IMR-90 (cell line): ENCODE measurements around the gene TRIM42. TPM values are rescaled to one million over a fixed set of nuclear protein-coding genes. Genes with fewer than 3 reads are reported as not detected.

ENCODE experiments used
- ATAC-seq: fragments of 200-7000 bp; cut with Tn5 transposase; 2 replicates; pipeline ENCODE4 v1.9.1; 2020; ENCODE audit warnings: low read depth, mild to moderate bottlenecking, moderate library complexity
- BruUV-seq: library from RNA; stranded (reverse); fragments of 400-500 nt; replicated peaks from 2 replicates; lab custom pipeline; 2021; lab: Mats Ljungman, UMichigan
- CTCF ChIA-PET: fragments of 300-600 bp; formaldehyde crosslinking; extraction: SDS; loops from one replicate; lab custom pipeline; 2021; ENCODE audit warnings: antibody characterized with exemption; lab: Yijun Ruan, JAX
- POLR2A ChIA-PET: fragments of 300-600 bp; sonication (Branson Sonifier 250); formaldehyde crosslinking; loops from one replicate; lab custom pipeline; 2022; ENCODE audit warnings: antibody characterized with exemption; ENCODE audit not compliant: unreplicated experiment; lab: Charles Lee
- DNase-seq: peaks from one replicate; pipeline ENCODE4 v3.0.0; 2013
- H2AFZ ChIP-seq: replicated peaks from 2 replicates; pipeline ENCODE3; 2013; ENCODE audit warnings: low read length, mild to moderate bottlenecking; ENCODE audit not compliant: poor library complexity
- H2AK5ac ChIP-seq: 2 replicates; pipeline ENCODE4 v1.6.1; 2013; ENCODE audit warnings: low read depth, low read length, inconsistent platforms
- H2AK9ac ChIP-seq: replicated peaks from 2 replicates; pipeline ENCODE3; 2013; ENCODE audit warnings: mild to moderate bottlenecking, low read depth, low read length, moderate library complexity; ENCODE audit not compliant: poor library complexity
- H2BK120ac ChIP-seq: 2 replicates; pipeline ENCODE4 v1.6.1; 2013; ENCODE audit warnings: low read depth, low read length, inconsistent platforms
- H2BK15ac ChIP-seq: 3 replicates; pipeline ENCODE4 v1.6.1; 2013; ENCODE audit warnings: low read depth, low read length, inconsistent platforms
- H2BK20ac ChIP-seq: 2 replicates; pipeline ENCODE4 v1.6.1; 2013; ENCODE audit warnings: low read depth, mild to moderate bottlenecking, inconsistent platforms, low read length, moderate library complexity
- H2BK5ac ChIP-seq: 2 replicates; pipeline ENCODE4 v1.6.1; 2013; ENCODE audit warnings: mild to moderate bottlenecking, low read depth, low read length, inconsistent platforms; ENCODE audit not compliant: poor library complexity, severe bottlenecking
- H3K14ac ChIP-seq: replicated peaks from 2 replicates; pipeline ENCODE4 v1.6.1; 2013; ENCODE audit warnings: low read depth, low read length, inconsistent platforms
- H3K18ac ChIP-seq: 2 replicates; pipeline ENCODE4 v1.6.1; 2013; ENCODE audit warnings: low read depth, low read length, control low read depth
- H3K23ac ChIP-seq: 2 replicates; pipeline ENCODE4 v1.6.1; 2013; ENCODE audit warnings: low read depth, low read length, inconsistent platforms
- H3K27ac ChIP-seq: 2 replicates; pipeline ENCODE4 v1.5.1; 2013; ENCODE audit warnings: mild to moderate bottlenecking, control low read depth, low read length; ENCODE audit not compliant: insufficient read depth
- H3K27me3 ChIP-seq: 2 replicates; pipeline ENCODE4 v1.6.1; 2013; ENCODE audit warnings: low read length; ENCODE audit not compliant: control insufficient read depth, insufficient read depth
- H3K36me3 ChIP-seq: 2 replicates; pipeline ENCODE4 v1.6.1; 2013; ENCODE audit warnings: low read length, mixed read lengths; ENCODE audit not compliant: control insufficient read depth, insufficient read depth
- H3K4ac ChIP-seq: 2 replicates; pipeline ENCODE4 v1.6.1; 2013; ENCODE audit warnings: low read depth, low read length, inconsistent platforms
- H3K4me1 ChIP-seq: 2 replicates; pipeline ENCODE4 v1.6.1; 2013; ENCODE audit warnings: low read length, mixed read lengths; ENCODE audit not compliant: control insufficient read depth, insufficient read depth
- H3K4me2 ChIP-seq: 2 replicates; pipeline ENCODE4 v1.6.1; 2013; ENCODE audit warnings: low read depth, mild to moderate bottlenecking, control low read depth, low read length, moderate library complexity
- H3K4me3 ChIP-seq: 2 replicates; pipeline ENCODE4 v1.5.1; 2013; ENCODE audit warnings: low read depth, mild to moderate bottlenecking, control low read depth, low read length, moderate library complexity; ENCODE audit not compliant: insufficient read depth
- H3K56ac ChIP-seq: 2 replicates; pipeline ENCODE4 v1.6.1; 2013; ENCODE audit warnings: low read length, inconsistent platforms; ENCODE audit not compliant: insufficient read depth; ENCODE audit errors: extremely low read depth
- H3K79me1 ChIP-seq, 2 experiments: 2 replicates each; pipeline ENCODE4 v1.6.1; 2013; ENCODE audit warnings: low read length in 2 of 2, inconsistent platforms in 1 of 2, low read depth in 1 of 2
- H3K9ac ChIP-seq: 2 replicates; pipeline ENCODE4 v1.6.1; 2013; ENCODE audit warnings: low read depth, low read length, control low read depth
- H3K9me1 ChIP-seq: 2 replicates; pipeline ENCODE4 v1.6.1; 2013; ENCODE audit warnings: low read length, inconsistent platforms; ENCODE audit not compliant: insufficient read depth
- H3K9me3 ChIP-seq: 2 replicates; pipeline ENCODE4 v1.6.1; 2013; ENCODE audit warnings: low read length; ENCODE audit not compliant: control insufficient read depth, insufficient read depth
- H4K20me1 ChIP-seq: 2 replicates; pipeline ENCODE4 v1.6.1; 2013; ENCODE audit warnings: low read length, inconsistent platforms; ENCODE audit not compliant: insufficient read depth
- H4K5ac ChIP-seq: 2 replicates; pipeline ENCODE4 v1.6.1; 2013; ENCODE audit warnings: mild to moderate bottlenecking, low read depth, low read length, control low read depth
- H4K8ac ChIP-seq, 2 experiments: 2 replicates each; pipeline ENCODE4 v1.6.1; 2013; ENCODE audit warnings: low read depth in 2 of 2, low read length in 2 of 2, control low read depth in 1 of 2, inconsistent platforms in 1 of 2
- H4K91ac ChIP-seq: 2 replicates; pipeline ENCODE4 v1.6.1; 2013; ENCODE audit warnings: low read depth, low read length, inconsistent platforms; ENCODE audit not compliant: insufficient read depth
- CEBPB ChIP-seq: IDR thresholded peaks from 2 replicates; pipeline ENCODE4 v1.6.1; 2012; ENCODE audit warnings: low read depth, low read length, improper control_type of control experiment
- CHD1 ChIP-seq: IDR thresholded peaks from 2 replicates; pipeline ENCODE4 v1.6.1; 2012; ENCODE audit warnings: low read depth, low read length, improper control_type of control experiment
- CTCF ChIP-seq: conservative IDR thresholded peaks from 2 replicates; pipeline ENCODE4 v1.5.1; 2012; ENCODE audit warnings: mild to moderate bottlenecking, low read depth, low read length, improper control_type of control experiment
- FOS ChIP-seq: fragments of 150-350 bp; IDR thresholded peaks from 2 replicates; pipeline ENCODE4 v1.6.1; 2016; ENCODE audit warnings: low read depth, low read length
- RFX5 ChIP-seq: IDR thresholded peaks from 2 replicates; pipeline ENCODE4 v1.8.0; 2012; ENCODE audit warnings: low read depth, mild to moderate bottlenecking, low read length, moderate library complexity
- SMC3 ChIP-seq: fragments of 150-350 bp; IDR thresholded peaks from 2 replicates; pipeline ENCODE4 v1.6.1; 2016; ENCODE audit warnings: low read depth, mild to moderate bottlenecking, antibody characterized with exemption, low read length, moderate library complexity
- WGBS, 2 experiments: methylation state at CpG; one replicate each; pipeline versions ENCODE4 v1.1.5 to v1.1.7; 2013; ENCODE audit warnings: missing lambda C conversion rate in 2 of 2; ENCODE audit not compliant: insufficient read length in 1 of 2; ENCODE audit errors: extremely low coverage in 2 of 2; 5-methylcytosine and 5-hydroxymethylcytosine counted together
- dilution Hi-C: fragments of 300-500 bp; cut with HindIII; formaldehyde crosslinking; loops from one replicate; pipeline ENCODE4 v1.14.3; 2018; ENCODE audit warnings: low sequenced_read_pairs; ENCODE audit not compliant: unreplicated experiment
- in situ Hi-C: fragments of 300-500 bp; cut with MboI; formaldehyde crosslinking; loops from 3 replicates; pipeline ENCODE4 v1.14.3; 2019; ENCODE audit warnings: low sequenced_read_pairs, inconsistent platforms, mixed read lengths
- intact Hi-C: fragments of 100-400 bp; cut with micrococcal nuclease; formaldehyde crosslinking; loops from 2 replicates; pipeline ENCODE4 v1.10.0; 2022
- polyA plus RNA-seq, 3 experiments: library from polyadenylated mRNA; depleted of rRNA; stranded (reverse); fragments of >200 nt; gene quantifications; 2 replicates each; pipeline ENCODE4 v1.2.3, GENCODE V29; 2012; ENCODE audit warnings: low replicate concordance in 1 of 3
- total RNA-seq: library from RNA; depleted of rRNA; stranded (reverse); fragments of >200 nt; gene quantifications from 2 replicates; pipeline ENCODE4 v1.2.3, GENCODE V29; 2012

TRIM42 gene
- total and polyA plus RNA-seq, 2 of the 4 experiments (the other 2 are of a cell fraction), result not detected

GRCh38 chr3:140719841-140720614 is 42.2 kb downstream of the TRIM42 start:
- no peak overlapping the region for H2AK5ac ChIP-seq
- BruUV-seq, result no TSS peak
- no peak overlapping the region for H2BK20ac ChIP-seq
- no peak overlapping the region for H2BK5ac ChIP-seq
- H3K23ac ChIP-seq, result no peak overlapping the region
- dilution Hi-C loops, result no loop called here
- no peaks in the 10 kb centered on the region for H3K36me3 ChIP-seq
- ATAC-seq (no peak), DNase-seq (no peak)
- H3K79me1 ChIP-seq, result no peaks in the 10 kb centered on the region
- no peak overlapping the region for H3K4me2 ChIP-seq
- no peaks in the 10 kb centered on the region for H4K20me1 ChIP-seq
- WGBS, 2 experiments, result no CpG with 5 or more reads among the region's 5 CpGs
- H2BK120ac ChIP-seq, result no peak overlapping the region
- no peak overlapping the region for H3K4ac ChIP-seq
- intact Hi-C loops, result no loop called here
- no peaks in the 10 kb centered on the region for H3K9me1 ChIP-seq
- H3K9ac ChIP-seq, result no peak overlapping the region
- H2AK9ac ChIP-seq, result no peak overlapping the region
- H3K4me1 ChIP-seq, result no peaks in the 10 kb centered on the region
- H2BK15ac ChIP-seq, result no peak overlapping the region
- no peaks in the 10 kb centered on the region; the same call in 1 of the 2 replicates for H3K9me3 ChIP-seq
- in situ Hi-C loops, result no loop called here
- H3K4me3 ChIP-seq, result no peak overlapping the region
- H3K14ac ChIP-seq, result no peak overlapping the region
- no peak overlapping the region for H3K56ac ChIP-seq
- H4K8ac ChIP-seq, result no peak overlapping the region
- CTCF ChIA-PET, result no interaction called here
- no peak overlapping the region for H4K91ac ChIP-seq
- no peak overlapping the region for H3K27ac ChIP-seq
- TF ChIP-seq RFX5 (no peak), CHD1 (no peak), CTCF (no peak), SMC3 (no peak), FOS (no peak), CEBPB (no peak)
- H3K27me3 ChIP-seq, result no peaks in the 10 kb centered on the region
- H3K18ac ChIP-seq, result no peak overlapping the region
- POLR2A ChIA-PET, result no interaction called here
- H4K5ac ChIP-seq, result no peak overlapping the region
- H2AFZ ChIP-seq, result no peak overlapping the region
